Measurements from ENCODE around the gene LARGE2.

- no peak for TF ChIP-seq ESRRA (CRISPR knock-in tag; IDR thresholded peaks at IDR 0.05; ENCODE audit: borderline replicate concordance)
- no peak for TF ChIP-seq USF2 (CRISPR knock-in tag; IDR thresholded peaks at IDR 0.05)
- no peak for TF ChIP-seq CREM (CRISPR knock-in tag; IDR thresholded peaks at IDR 0.05)
- no peak for TF ChIP-seq CTCF (IDR thresholded peaks at IDR 0.05)
- TF ChIP-seq MAX (CRISPR knock-in tag; IDR thresholded peaks at IDR 0.05) = no peak
- TF ChIP-seq NR3C1 (CRISPR knock-in tag; conservative IDR thresholded peaks at IDR 0.05; ENCODE audit: low read depth) = no peak
- TF ChIP-seq SMAD3 (CRISPR knock-in tag; IDR thresholded peaks at IDR 0.05; ENCODE audit: borderline replicate concordance) = no peak
- no peak for TF ChIP-seq NFYB (CRISPR knock-in tag; conservative IDR thresholded peaks at IDR 0.05; ENCODE audit: low read depth)
- TF ChIP-seq ZBTB21 (CRISPR knock-in tag; IDR thresholded peaks at IDR 0.05; ENCODE audit: borderline replicate concordance) = no peak
- no peak for TF ChIP-seq GTF2I (CRISPR knock-in tag; conservative IDR thresholded peaks at IDR 0.05)
- TF ChIP-seq KAT7 (CRISPR knock-in tag; IDR thresholded peaks at IDR 0.05; ENCODE audit: borderline replicate concordance) = no peak
- TF ChIP-seq ZNF281 (CRISPR knock-in tag; IDR thresholded peaks at IDR 0.05) = no peak
- no peak for TF ChIP-seq ATF3 (CRISPR knock-in tag; conservative IDR thresholded peaks at IDR 0.05)
Observed at GRCh38 chr11:45974806-45975205, 52.4 kb downstream of the LARGE2 start.

Measured in WTC11 (cell line).